NCI-H128 (cell line): ENCODE results near the gene YLPM1.

Source experiments
- DNase-seq: peaks from one replicate; lab custom pipeline; 2025; ENCODE audit not compliant: unreplicated experiment; lab: John Stamatoyannopoulos, UW

YLPM1 gene

DNA sequence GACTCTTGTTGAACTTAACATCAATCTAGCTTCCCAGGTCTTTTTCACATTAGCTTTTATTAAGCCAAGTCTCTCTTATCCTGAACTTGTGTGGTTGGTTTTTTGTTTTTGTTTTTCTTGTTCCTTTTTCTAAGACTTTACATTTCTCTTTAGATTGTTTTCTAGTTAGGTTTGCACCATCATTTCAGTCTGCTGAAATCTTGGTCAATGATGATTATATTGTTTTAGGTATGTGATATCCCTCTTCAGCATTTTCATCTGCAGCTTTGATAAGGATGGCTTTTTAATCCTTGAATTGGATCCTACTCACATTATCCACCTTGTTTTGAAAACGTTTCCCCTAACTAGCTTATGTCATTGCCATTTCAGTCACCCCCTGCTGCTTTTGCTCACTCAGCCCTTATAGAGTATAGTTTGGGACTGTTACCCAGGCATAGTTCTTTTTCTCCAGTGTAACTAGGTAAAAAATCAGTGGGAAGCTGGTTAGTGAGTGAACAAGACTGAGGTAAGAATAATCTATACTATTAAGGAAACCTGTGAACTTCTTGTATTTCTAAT is 22.0 kb downstream of the YLPM1 start:
- DNase-seq: no peak

DNA sequence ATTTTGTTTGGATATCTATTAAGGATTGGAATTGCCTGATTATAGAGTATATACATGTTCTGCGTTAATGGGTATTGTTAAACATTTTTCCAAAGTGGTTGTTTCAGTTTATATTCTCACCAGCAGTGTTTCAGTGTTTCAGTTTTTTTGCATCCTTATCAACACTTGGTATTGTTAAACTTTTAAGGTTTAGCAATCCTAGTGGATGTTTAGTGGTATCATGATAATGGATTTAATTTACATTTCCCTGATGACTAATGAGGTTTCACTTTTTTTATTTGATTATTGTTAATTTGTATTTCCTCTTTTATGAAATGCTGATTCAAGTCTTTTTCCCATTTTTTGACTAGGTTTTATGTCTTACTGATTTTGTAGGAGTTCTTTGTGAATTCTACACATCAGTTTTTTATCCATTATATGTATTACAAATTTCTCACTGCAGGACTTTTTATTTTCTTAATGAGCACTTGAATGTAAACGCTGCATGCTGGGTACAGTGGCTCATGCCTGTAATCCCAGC is 23.7 kb downstream of the YLPM1 start:
- DNase-seq: no peak

DNA sequence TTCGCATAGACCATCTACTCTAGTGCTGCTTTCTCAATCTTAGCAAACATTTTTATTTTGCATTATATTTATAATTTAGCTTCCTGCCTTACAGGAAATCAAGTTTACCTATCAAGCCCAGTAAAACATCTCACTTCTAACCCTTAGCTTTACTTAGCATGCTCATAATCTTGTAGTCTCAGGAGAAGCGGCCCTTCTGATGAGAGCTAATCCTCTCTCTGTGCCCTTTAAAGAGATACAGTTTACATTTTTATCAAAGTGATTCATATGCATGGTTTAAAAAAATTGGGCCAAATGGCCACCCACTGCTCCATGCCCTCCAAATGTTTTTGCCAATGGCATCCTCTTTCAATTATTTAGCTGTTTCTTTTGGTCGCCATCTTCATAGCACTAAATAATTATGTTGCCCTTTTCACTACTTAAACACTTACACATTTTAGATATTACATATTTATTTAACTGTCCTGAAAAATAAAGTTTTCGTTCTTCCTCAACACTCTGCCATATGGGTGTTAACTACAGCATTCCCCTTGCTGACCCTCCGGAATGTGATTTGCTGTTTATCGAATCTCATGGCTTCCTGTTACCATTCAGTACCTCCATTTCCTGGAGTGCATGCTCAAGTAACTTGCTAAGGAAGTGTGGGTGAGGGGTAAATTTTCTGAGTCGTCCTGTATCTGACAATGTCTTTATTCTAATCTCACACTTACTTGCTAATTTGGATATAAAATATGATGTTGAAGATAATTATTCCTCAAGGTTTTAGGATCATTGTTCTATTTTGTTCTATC is 29.3 kb downstream of the YLPM1 start:
- DNase-seq: no peak

DNA sequence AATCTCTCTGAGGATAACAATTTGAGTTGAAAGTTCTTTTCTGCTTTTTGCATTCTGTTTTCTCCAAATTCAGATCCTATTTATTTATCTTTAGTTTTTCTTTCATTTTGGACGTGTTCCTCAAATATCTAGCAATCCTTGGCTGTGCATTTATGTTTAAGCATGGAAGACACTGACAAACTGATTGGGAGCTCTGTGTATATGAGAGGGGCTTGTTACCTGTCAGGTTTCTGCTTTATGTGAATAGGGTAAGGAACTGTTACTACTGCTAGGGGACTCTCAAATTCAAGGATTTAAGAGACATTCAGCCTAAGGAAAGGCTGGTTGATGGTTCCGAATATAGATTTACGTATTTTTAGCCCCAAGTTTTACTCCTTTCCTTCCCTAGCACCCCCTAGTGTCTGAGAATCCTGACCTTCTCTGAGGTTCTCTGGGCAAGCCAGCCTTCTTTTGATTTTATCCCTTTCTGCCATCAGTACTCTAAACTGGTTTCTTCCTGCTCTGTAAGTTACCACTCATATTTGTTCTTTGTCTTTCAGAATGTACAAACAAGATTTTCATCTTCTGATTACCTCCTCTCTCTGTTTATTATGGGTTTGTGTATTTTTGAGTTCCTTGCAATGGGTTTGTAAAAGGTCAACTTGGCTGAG is 30.5 kb downstream of the YLPM1 start:
- DNase-seq: no peak

DNA sequence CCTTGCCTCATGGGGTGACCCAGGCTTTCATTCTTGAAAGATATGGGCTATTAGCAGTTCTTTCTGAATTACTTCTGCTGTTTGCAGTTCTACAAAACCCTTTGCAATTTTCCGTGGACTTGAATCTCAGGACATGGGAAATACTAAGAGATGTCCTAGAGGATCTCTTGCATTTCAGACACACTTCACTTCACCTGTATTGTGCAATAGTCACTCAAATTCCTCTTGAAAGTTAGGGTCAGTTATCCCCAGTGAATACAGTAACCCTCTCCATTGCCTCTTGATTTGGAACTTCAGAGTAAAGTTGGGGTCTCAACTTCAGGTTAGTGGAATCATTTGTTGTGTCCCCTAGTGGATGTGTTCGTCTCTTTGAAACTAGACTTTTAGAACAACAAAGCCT is 31.8 kb downstream of the YLPM1 start:
- no peak for DNase-seq

DNA sequence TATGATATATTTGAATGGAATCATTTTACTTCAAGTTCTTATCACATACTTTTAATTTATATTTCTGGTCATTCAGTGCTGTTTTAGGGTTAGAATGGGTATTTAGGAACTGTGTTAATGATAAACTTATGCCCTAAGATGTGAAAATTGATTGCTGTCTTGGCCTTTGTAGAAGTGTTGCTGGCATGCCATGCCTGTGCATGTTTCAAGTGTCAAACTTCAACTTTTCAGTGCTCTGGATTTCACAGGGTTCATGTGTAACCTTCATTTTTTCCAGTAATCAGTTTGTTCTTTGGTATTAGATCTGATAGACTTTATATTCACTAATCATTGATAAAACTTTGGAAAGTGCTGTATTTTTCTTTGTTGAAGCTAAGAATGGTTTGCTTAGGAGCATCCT is 36.6 kb downstream of the YLPM1 start:
- no peak for DNase-seq

DNA sequence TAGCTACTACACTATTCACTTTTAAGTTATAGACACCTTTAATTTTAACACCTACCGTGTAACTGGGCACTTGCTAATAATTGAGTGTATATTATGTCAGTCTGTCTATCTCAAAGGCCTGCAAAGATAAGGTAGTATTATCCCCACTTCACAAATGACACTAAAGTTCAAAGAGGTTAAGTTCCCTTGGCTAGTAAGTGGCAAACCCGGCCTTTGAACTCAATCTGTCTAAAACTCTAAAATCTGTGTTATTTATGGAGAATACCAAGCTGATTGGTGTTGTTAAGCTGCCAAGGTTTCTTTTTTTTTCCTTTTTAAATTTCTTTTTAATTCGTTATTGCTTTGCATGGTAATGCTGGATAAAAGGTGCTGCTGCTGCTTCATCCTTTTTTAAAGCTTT is 37.7 kb downstream of the YLPM1 start:
- DNase-seq: no peak

DNA sequence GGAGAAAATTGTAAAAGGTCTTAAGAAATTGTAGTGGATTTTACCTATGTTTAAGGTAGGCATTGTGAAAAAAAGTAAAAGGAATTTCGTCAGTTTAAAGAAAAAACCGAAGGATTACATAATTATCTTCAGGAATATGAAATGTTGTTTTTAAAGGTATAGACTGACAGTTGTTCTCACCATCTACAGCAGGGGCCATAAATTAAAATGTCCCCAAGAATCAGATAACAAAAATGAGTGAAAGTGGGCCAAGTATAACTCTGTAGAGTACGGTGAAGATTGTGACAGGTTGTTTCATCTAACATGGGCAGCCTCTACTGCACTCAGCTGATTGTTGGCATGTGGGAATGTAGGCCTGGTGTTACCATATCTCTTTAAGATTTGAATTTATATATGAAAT is 38.3 kb downstream of the YLPM1 start:
- DNase-seq: no peak

DNA sequence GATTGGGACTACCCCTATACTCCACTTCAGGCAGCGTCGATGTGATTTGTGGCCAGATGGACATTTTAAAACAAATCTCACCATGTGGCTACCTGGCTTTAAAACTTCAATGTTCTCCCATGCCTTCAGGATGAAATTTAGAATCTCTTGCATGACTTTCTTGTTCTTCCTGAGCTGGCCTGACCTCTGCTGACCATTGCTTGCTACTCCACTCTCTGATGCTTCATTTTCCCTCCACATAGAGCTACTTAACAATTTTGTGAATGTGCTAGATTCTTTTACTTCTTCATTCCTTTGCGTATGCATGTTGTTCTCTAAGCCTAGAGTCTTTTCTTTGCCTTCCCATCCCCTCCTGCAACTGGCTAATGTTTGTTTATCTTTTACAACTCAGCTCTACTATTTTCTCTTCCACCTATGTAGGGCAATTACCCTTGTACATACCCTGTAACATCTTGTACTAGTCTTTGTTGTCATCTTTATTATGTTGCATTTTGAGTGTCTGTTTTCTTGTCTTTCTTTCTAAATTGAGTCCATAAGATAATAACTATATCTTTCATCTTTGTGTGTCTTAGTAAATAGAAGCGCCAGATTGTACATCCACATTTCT is 41.2 kb downstream of the YLPM1 start:
- no peak for DNase-seq

DNA sequence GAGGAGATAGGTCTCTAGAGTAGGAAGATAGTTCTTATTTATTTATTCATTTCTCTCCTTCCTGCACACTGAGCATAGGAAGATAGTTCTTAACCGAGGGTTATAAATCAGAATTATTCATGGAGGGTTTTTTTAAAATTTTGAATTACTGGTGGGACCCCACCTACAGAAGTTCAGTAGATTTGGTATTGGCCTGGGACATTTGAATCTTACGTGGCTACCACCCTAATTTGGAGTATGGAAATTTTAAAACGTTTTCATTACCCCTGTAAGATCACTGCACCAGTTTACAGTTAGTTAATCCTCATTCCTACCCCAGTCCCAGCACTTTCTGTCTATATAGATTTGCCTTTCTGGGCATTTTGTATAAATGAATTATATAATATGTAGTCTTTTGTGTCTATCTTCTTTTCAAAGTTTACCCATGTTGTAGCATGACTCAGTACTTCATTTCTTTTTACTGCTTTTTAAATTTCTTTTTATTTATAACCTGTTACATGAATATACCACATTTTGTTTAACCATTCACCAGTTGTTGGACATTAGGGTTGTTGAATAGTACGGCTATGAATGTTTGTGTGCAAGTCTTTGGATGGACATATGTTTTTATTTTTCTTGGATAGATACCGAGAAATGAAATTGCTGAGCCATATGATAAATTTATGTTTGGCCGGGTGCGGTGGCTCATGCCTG is 44.9 kb downstream of the YLPM1 start:
- DNase-seq: no peak

DNA sequence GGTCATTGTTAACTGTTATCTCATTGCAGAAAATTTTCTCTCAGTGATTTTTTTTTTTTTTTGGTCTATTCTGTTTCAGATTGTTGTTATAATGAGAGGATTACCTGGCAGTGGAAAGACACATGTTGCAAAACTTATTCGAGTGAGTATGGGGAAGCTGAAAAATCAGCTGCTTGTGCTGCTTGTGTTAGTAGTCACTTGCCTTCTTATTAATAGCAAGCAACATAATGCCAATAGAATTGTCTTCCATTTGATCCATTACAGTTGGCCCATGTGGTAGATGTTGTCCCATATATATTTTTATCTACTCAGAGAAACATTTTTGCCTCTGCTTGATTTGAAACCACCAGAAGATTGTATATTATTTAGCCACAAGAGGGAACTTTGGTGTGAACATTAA is 53.0 kb downstream of the YLPM1 start:
- no peak for DNase-seq

DNA sequence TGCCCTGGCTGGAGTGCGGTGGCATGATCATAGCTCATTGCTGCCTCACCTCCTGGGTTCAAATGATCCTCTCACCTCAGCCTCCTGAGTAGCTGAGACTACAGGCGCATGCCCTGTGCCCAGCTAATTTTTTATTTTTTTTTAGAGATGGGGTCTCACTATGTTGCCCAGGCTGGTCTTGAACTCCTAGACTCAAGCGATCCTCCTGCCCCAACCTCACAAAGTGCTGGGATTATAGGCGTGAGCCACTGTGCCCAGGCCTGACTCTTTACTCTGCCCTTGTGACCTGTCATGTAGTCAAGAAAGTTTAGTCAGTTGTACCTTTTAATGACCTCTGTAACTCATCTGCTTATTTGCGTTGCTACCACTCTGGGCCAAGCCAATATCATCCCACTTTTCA is 57.2 kb downstream of the YLPM1 start:
- DNase-seq: no peak

DNA sequence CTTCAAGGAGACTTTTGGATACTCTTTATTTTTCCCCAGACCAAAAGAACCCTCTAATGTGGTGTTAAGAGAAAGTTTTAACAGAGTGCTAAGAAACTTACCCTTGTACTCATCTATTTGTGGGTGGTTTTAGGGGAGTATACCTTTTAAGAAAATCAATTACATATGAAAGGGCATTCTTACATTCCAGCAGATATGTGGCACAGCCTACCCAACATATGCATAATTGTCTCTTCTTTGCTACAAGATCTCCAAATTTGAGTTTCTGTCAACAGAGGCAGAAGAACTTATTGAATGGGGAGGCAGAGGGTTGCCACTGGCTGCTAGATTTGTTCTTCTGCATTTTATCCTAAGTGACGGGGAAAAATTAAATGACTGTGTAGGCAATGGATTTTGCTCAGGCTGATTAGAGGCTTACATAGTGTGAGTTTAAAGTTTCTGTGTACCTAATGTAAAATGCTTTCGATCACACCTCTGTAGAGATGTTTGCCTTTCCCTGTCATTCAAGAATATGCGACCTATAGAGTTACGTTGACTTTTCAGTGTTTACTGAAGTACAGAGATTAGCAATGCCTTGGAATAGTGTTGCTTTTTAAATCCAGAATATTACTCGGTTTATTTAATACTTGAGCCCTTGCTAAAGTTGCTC is 58.3 kb downstream of the YLPM1 start:
- DNase-seq: no peak

DNA sequence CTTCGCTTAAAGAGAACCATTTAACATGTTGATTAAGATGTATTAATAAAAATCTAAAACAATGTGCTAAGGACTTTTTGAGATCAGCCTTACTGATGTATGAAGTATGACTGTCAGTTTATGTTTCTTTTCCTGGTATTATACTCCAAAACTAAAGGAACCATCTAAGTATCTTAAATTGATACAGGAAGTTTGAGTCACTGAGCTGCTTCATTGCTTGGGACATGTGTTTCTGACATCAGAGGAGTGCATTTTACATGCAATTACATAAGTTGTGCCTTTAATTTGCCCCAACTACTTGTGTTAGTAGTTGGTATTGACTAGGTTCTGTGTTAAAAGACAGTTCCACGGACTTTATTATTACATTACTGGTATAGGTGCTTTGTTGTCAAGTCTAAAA is 61.9 kb downstream of the YLPM1 start:
- no peak for DNase-seq

DNA sequence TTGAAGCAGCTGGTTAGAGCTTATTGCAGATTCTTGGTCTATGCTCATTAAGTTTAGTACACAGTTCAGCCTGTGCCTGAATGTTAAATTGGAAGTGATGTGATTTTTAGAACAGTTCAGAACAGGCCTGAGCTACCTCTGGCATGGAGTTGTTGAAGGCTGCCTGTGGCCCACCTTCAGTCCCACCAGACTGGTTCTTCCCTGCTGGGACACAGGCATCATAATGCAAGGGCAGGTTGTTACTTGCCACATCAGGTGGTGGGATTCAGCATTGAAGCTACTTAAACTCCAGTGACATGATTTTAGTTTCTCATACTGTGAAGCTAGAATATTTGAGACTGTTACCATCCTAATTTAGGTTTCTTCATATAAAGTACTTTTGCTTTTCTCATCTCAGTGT is 63.5 kb downstream of the YLPM1 start:
- DNase-seq: no peak

DNA sequence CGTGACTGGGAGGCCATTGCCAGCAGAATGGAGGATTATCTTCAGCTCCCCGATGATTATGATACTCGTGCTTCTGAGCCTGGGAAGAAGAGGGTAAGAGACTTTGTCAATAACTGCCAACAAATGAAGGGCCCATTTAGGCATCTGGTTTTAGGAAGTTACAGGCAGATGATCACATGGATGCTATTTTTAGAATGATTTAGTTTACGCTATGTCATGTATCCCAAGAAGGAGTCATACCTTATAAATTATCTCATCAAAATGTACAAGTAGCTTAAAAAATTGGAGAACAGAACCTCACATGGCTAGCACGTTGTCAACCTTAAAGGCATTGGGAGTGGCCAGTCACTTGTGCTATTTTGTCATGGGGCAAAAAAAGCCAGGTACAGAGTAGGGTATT is 66.1 kb downstream of the YLPM1 start:
- DNase-seq: no peak

DNA sequence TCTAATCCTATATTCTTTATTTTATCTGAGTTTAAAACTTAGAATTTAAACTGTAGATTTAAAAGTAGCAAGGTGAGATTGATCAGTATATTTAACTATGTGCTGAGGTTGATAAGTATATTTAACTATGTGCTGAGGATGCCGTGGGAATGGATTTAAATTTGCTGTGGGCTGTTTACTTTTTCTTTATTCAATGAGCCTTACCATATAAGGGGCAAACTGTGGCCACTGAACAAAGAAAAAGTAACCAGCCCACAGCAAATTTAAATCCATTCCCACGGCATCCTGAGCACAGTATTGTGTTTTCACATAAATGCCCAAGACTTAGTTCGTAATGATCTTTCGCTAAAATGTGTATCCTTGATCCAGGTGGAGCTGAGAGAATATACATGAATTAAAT is 69.7 kb downstream of the YLPM1 start:
- no peak for DNase-seq

DNA sequence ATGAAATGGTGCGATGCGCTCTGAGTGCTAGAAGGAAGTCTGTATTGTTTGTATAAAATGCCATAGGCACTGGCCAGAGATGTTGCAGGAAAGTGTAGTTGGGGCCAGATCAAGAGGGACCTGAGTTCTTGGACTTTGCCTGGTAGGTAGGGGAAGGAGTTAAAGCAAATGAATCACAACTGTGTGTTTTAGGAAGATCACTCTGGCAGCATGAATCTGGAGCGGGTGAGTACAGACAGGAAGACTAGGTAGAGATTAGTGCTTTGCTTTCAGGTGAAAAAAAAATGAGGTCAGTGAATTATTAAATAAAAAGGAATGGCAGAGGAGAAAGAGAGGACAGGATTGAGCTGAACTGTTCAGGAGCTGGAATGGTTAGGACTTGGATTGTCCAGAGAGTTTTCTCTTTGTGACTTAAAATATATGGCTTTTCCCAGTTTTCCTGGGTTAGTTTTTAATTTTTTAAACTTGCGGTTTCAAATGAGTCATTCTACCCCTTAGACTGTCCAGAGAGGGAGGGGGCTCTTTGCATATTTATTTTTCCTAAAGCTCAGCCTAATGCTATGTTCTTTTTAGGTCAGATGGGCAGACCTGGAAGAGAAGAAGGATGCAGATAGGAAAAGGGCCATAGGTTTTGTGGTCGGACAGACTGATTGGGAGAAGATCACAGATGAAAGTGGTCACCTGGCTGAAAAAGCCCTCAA is 71.7 kb downstream of the YLPM1 start:
- no peak for DNase-seq

DNA sequence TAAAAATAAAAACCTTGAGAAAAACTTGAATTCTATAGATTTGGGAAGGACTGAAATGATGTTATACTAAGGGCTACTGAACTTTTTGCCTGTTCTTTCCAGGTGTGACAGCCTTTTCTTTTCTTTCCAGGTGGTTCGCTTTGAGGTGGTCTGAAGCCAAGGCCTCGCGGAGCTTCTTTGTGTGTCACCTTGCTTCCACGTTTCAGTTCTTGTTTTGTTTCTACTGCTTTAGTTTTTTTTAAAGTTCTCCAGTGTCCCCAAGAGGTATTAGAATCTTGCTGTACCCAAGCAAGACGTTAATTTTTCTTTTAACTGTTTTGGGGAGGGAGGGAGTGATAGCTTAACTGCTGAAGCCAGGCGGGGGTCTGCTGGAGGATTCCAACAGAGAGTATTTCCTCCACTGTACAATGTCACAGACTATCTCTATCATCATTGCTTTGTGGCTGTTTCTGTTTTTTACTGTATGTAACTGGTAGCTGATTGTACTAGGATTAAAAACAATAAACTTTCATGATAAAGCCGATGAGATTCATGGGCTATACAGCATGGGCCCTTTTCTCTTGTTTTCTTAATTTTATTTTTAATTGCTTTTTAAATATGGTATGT is 72.6 kb downstream of the YLPM1 start:
- no peak for DNase-seq
